ENCODE data around the gene PJVK.
A peak's percentile ranks its signal among the peaks of the same experiment; 100 is the strongest.

Gene PJVK

DNA sequence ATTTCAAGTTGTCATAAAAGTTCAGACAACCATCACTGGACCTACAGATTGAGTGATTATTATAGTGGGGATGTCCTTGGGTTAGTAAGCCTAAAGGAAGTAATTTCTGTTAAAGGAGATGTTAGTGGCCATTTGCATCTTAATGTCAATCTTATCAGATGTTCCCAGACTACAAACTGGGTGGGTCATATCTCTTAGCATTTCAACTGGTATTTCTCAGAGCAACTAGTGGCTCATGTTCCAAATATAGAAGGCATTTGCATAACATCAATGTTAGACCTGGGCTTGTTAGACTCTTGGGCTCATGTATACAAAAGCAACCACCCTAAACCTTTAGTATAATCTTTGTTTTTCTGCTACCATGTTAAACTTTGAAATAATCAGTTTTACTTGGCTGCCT, 47.0 kb downstream of the PJVK start:
- DNase-seq: peak; percentile 10
- H3K79me1 ChIP-seq (replicated peaks; ENCODE audit: low read length, poor library complexity, severe bottlenecking): peaks cover 7% of the 10 kb centered on the region
- H3K4me2 ChIP-seq (ENCODE audit: low read length, poor library complexity, severe bottlenecking): no peak overlapping the region
- no peak overlapping the region for H3K18ac ChIP-seq (ENCODE audit: low read depth in 1 of 2, low read length in 2 of 2)
- peaks cover 13 to 97% of the 10 kb centered on the region in 2 experiments for H3K36me3 ChIP-seq (ENCODE audit: control insufficient read depth in 1 of 2, insufficient read depth in 2 of 2, low read depth in 1 of 2, low read length in 2 of 2)
- H3K9me3 ChIP-seq (ENCODE audit: control insufficient read depth, low read length): no peaks in the 10 kb centered on the region
- H2AFZ ChIP-seq (ENCODE audit: low read depth, low read length): no peak overlapping the region
- H3K4me1 ChIP-seq (ENCODE audit: control insufficient read depth, insufficient read depth, low read depth, low read length): no peaks in the 10 kb centered on the region
- H4K8ac ChIP-seq (ENCODE audit: low read length): no peak overlapping the region
- no peak overlapping the region for H3K23ac ChIP-seq (ENCODE audit: low read length in 2 of 2)
- no peak overlapping the region for H2BK5ac ChIP-seq (ENCODE audit: low read depth, low read length, poor library complexity, severe bottlenecking)
- no peak overlapping the region for H4K91ac ChIP-seq (ENCODE audit: low read length)
- no peak overlapping the region for H3K4me3 ChIP-seq (ENCODE audit: insufficient read depth in 1 of 2, low read depth in 1 of 2, low read length in 2 of 2)
- H3K27ac ChIP-seq (ENCODE audit: low read length, poor library complexity, severe bottlenecking): no peak overlapping the region
- H2BK12ac ChIP-seq (ENCODE audit: low read length in 2 of 2): no peak overlapping the region
- H2BK120ac ChIP-seq (ENCODE audit: low read depth, low read length): no peak overlapping the region
- H3K4ac ChIP-seq (ENCODE audit: low read depth in 1 of 2, low read length in 2 of 2): no peak overlapping the region
- no peak overlapping the region for H2BK15ac ChIP-seq (ENCODE audit: low read depth, poor library complexity, severe bottlenecking)
- no peak overlapping the region for H3K14ac ChIP-seq (ENCODE audit: low read length in 2 of 2)
- H2AK5ac ChIP-seq (ENCODE audit: low read length, severe bottlenecking): no peak overlapping the region
- H3K9ac ChIP-seq (ENCODE audit: low read length): no peak overlapping the region
- H3K27me3 ChIP-seq (ENCODE audit: control insufficient read depth in 1 of 2, insufficient read depth in 1 of 2, low read length in 2 of 2): no peaks in the 10 kb centered on the region

DNA sequence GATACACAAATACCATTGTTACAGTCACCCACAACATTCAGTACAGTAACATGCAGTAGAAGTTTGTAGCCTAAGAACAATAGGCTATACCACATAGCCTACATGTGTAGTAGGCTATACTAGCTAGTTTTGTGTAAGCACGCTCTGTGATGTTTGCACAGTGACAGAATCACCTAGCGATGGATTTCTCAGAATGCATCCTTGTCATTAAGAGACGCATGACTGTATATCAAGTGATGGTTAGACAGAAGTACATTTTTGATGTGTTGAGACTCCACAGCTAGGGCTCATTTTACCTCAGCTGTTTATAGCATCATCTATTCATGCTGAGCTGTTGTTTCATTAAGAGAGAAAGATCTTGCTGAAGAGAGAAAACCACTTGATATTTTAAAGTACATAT, 48.5 kb downstream of the PJVK start:
- Histone ChIP-seq H3K36me3 (ENCODE audit: control insufficient read depth in 1 of 2, insufficient read depth in 2 of 2, low read depth in 1 of 2, low read length in 2 of 2) (peaks cover 7 to 97% of the 10 kb centered on the region in 2 experiments), H2AFZ (ENCODE audit: low read depth, low read length) (no peak overlapping the region)

DNA sequence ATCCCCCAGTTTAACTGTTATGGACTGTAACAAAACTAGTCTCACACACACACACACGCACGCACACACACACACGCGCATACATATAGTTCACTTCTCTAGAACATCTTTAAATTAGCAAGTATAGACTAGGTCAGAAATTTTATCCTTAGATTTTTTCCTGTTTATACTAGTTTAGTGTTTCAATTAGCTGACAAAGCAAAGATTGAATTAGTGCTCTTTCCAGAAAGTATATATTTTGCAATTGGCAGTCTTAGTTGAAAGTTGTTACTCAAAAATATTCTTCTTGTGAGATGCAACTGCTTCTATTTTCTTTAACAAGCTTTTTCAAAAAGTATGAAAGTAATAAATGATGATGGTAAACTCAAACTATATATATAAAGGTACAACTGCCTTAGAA, 51.6 kb downstream of the PJVK start:
- no peak overlapping the region for H2BK120ac ChIP-seq (ENCODE audit: low read depth, low read length)
- peaks cover 7% of the 10 kb centered on the region for H3K79me1 ChIP-seq (replicated peaks; ENCODE audit: low read length, poor library complexity, severe bottlenecking)
- H3K27me3 ChIP-seq (ENCODE audit: control insufficient read depth in 1 of 2, insufficient read depth in 1 of 2, low read length in 2 of 2): no peaks in the 10 kb centered on the region
- no peak for DNase-seq
- no peak overlapping the region for H3K4me3 ChIP-seq (ENCODE audit: insufficient read depth in 1 of 2, low read depth in 1 of 2, low read length in 2 of 2)
- H3K4ac ChIP-seq (ENCODE audit: low read depth in 1 of 2, low read length in 2 of 2): no peak overlapping the region
- no peak overlapping the region for H2AK5ac ChIP-seq (ENCODE audit: low read length, severe bottlenecking)
- no peak overlapping the region for H3K18ac ChIP-seq (ENCODE audit: low read depth in 1 of 2, low read length in 2 of 2)
- H2BK5ac ChIP-seq (ENCODE audit: low read depth, low read length, poor library complexity, severe bottlenecking): no peak overlapping the region
- no peak overlapping the region for H3K9ac ChIP-seq (ENCODE audit: low read length)
- no peaks in the 10 kb centered on the region for H3K4me1 ChIP-seq (ENCODE audit: control insufficient read depth, insufficient read depth, low read depth, low read length)
- H3K23ac ChIP-seq (ENCODE audit: low read length in 2 of 2): no peak overlapping the region
- no peaks in the 10 kb centered on the region for H3K9me3 ChIP-seq (ENCODE audit: control insufficient read depth, low read length)
- H2BK15ac ChIP-seq (ENCODE audit: low read depth, poor library complexity, severe bottlenecking): no peak overlapping the region
- H2BK12ac ChIP-seq (ENCODE audit: low read length in 2 of 2): no peak overlapping the region
- no peak overlapping the region for H3K4me2 ChIP-seq (ENCODE audit: low read length, poor library complexity, severe bottlenecking)
- no peak overlapping the region for H4K91ac ChIP-seq (ENCODE audit: low read length)
- H3K14ac ChIP-seq (ENCODE audit: low read length in 2 of 2): no peak overlapping the region
- H4K8ac ChIP-seq (ENCODE audit: low read length): no peak overlapping the region
- peaks cover 0 to 90% of the 10 kb centered on the region in 2 experiments for H3K36me3 ChIP-seq (ENCODE audit: control insufficient read depth in 1 of 2, insufficient read depth in 2 of 2, low read depth in 1 of 2, low read length in 2 of 2)
- WGBS: no CpG with 5 or more reads among the region's 4 CpGs
- no peak overlapping the region for H3K27ac ChIP-seq (ENCODE audit: low read length, poor library complexity, severe bottlenecking)
- no peak overlapping the region for H2AFZ ChIP-seq (ENCODE audit: low read depth, low read length)

More for the DNA sequence above, 48.5 kb downstream of the PJVK start:
- 94% methylated on average over 3 of the region's 3 CpGs for WGBS
- Histone ChIP-seq H4K91ac (ENCODE audit: low read length) (no peak overlapping the region), H2BK15ac (ENCODE audit: low read depth, poor library complexity, severe bottlenecking) (no peak overlapping the region), H3K4me2 (ENCODE audit: low read length, poor library complexity, severe bottlenecking) (no peak overlapping the region), H3K27me3 (ENCODE audit: control insufficient read depth in 1 of 2, insufficient read depth in 1 of 2, low read length in 2 of 2) (no peaks in the 10 kb centered on the region), H3K4ac (ENCODE audit: low read depth in 1 of 2, low read length in 2 of 2) (no peak overlapping the region), H3K4me3 (ENCODE audit: insufficient read depth in 1 of 2, low read depth in 1 of 2, low read length in 2 of 2) (no peak overlapping the region), H3K4me1 (ENCODE audit: control insufficient read depth, insufficient read depth, low read depth, low read length) (no peaks in the 10 kb centered on the region), H2BK5ac (ENCODE audit: low read depth, low read length, poor library complexity, severe bottlenecking) (no peak overlapping the region), H3K9me3 (ENCODE audit: control insufficient read depth, low read length) (no peaks in the 10 kb centered on the region), H3K18ac (ENCODE audit: low read depth in 1 of 2, low read length in 2 of 2) (no peak overlapping the region), H3K23ac (ENCODE audit: low read length in 2 of 2) (no peak overlapping the region), H4K8ac (ENCODE audit: low read length) (no peak overlapping the region), H3K14ac (ENCODE audit: low read length in 2 of 2) (no peak overlapping the region), H3K79me1 (replicated peaks; ENCODE audit: low read length, poor library complexity, severe bottlenecking) (peaks cover 7% of the 10 kb centered on the region), H3K9ac (ENCODE audit: low read length) (no peak overlapping the region), H2BK12ac (ENCODE audit: low read length in 2 of 2) (no peak overlapping the region), H3K27ac (ENCODE audit: low read length, poor library complexity, severe bottlenecking) (no peak overlapping the region), H2BK120ac (ENCODE audit: low read depth, low read length) (no peak overlapping the region), H2AK5ac (ENCODE audit: low read length, severe bottlenecking) (no peak overlapping the region)
- no peak for DNase-seq

DNA sequence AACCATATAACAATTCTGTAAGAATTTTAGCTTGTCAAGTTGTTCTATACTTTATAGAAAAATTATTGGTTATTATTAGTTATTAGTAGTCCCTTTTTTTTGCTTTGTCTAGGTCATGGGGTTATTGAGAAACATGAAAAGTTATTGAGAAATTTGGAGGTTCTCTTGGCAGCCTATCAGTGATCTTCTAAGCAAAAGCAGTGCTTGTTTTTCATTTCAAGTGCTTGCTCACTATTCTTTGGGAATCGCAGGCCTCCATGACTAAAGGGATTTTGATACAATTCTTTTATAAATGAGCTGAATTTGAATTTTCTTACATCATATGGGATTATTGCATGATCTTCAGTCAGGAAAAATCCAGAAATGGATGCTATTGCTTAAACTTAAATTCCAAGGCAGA, 54.9 kb downstream of the PJVK start:
- H3K79me1 ChIP-seq (replicated peaks; ENCODE audit: low read length, poor library complexity, severe bottlenecking): peaks cover 13% of the 10 kb centered on the region
- WGBS: no CpG with 5 or more reads among the region's 1 CpG
- H2AFZ ChIP-seq (ENCODE audit: low read depth, low read length): no peak overlapping the region
- no peaks in the 10 kb centered on the region for H3K4me1 ChIP-seq (ENCODE audit: control insufficient read depth, insufficient read depth, low read depth, low read length)
- no peak overlapping the region for H2BK5ac ChIP-seq (ENCODE audit: low read depth, low read length, poor library complexity, severe bottlenecking)
- no peak overlapping the region for H2BK120ac ChIP-seq (ENCODE audit: low read depth, low read length)
- no peaks in the 10 kb centered on the region for H3K9me3 ChIP-seq (ENCODE audit: control insufficient read depth, low read length)
- H3K23ac ChIP-seq (ENCODE audit: low read length in 2 of 2): no peak overlapping the region
- DNase-seq: no peak
- no peak overlapping the region for H3K4ac ChIP-seq (ENCODE audit: low read depth in 1 of 2, low read length in 2 of 2)
- peak overlapping the region; percentile 12 for H3K9ac ChIP-seq (ENCODE audit: low read length)
- H2BK12ac ChIP-seq (ENCODE audit: low read length in 2 of 2): no peak overlapping the region
- no peak overlapping the region for H3K4me3 ChIP-seq (ENCODE audit: insufficient read depth in 1 of 2, low read depth in 1 of 2, low read length in 2 of 2)
- no peak overlapping the region for H3K14ac ChIP-seq (ENCODE audit: low read length in 2 of 2)
- H3K4me2 ChIP-seq (ENCODE audit: low read length, poor library complexity, severe bottlenecking): no peak overlapping the region
- no peaks in the 10 kb centered on the region for H3K27me3 ChIP-seq (ENCODE audit: control insufficient read depth in 1 of 2, insufficient read depth in 1 of 2, low read length in 2 of 2)
- no peak overlapping the region for H4K91ac ChIP-seq (ENCODE audit: low read length)
- H3K27ac ChIP-seq (ENCODE audit: low read length, poor library complexity, severe bottlenecking): no peak overlapping the region
- H2AK5ac ChIP-seq (ENCODE audit: low read length, severe bottlenecking): no peak overlapping the region
- peaks cover 6 to 74% of the 10 kb centered on the region in 2 experiments for H3K36me3 ChIP-seq (ENCODE audit: control insufficient read depth in 1 of 2, insufficient read depth in 2 of 2, low read depth in 1 of 2, low read length in 2 of 2)
- H4K8ac ChIP-seq (ENCODE audit: low read length): no peak overlapping the region
- no peak overlapping the region for H2BK15ac ChIP-seq (ENCODE audit: low read depth, poor library complexity, severe bottlenecking)
- no peak overlapping the region for H3K18ac ChIP-seq (ENCODE audit: low read depth in 1 of 2, low read length in 2 of 2)
